Activated T-cell treated with anti-CD3 and anti-CD28 coated beads, Interleukin-2, amount 50 U/mL, for 72 hours (primary cell): ENCODE measurements around the gene KIAA1328. TPM values are rescaled to one million over a fixed set of nuclear protein-coding genes. Genes with fewer than 3 reads are reported as not detected.

ENCODE experiments used
- ATAC-seq, 2 donors: fragments of 150-1000 bp; cut with Tn5 transposase; replicated peaks in 1 of 2; 2 replicates each; pipeline ENCODE4 v1.10.0; 2021; ENCODE audit warnings: moderate library complexity in 2 of 2, mild to moderate bottlenecking in 1 of 2
- DNase-seq, 2 donors: peaks; one replicate each; pipeline ENCODE4 v3.0.0; 2021 to 2022; ENCODE audit warnings: mixed read lengths in 1 of 2
- H3K27ac Mint-ChIP-seq: one replicate; pipeline ENCODE4 v1.8.0; 2022; ENCODE audit warnings: mild to moderate bottlenecking, moderate library complexity, mixed read lengths
- H3K27me3 Mint-ChIP-seq: one replicate; pipeline ENCODE4 v1.8.0; 2022; ENCODE audit warnings: low read depth, mixed read lengths
- H3K36me3 Mint-ChIP-seq, 2 donors: one replicate each; pipeline ENCODE4 v1.8.0; 2022; ENCODE audit warnings: mixed read lengths in 2 of 2, mild to moderate bottlenecking in 1 of 2; ENCODE audit not compliant: insufficient read depth in 2 of 2
- H3K4me1 Mint-ChIP-seq: one replicate; pipeline ENCODE4 v1.8.0; 2022; ENCODE audit warnings: low read depth, mixed read lengths
- H3K4me3 Mint-ChIP-seq, 2 donors: one replicate each; pipeline ENCODE4 v1.8.0; 2022; ENCODE audit warnings: mild to moderate bottlenecking in 2 of 2, mixed read lengths in 2 of 2, moderate library complexity in 2 of 2
- H3K9me3 Mint-ChIP-seq, 2 donors: one replicate each; pipeline ENCODE4 v1.8.0; 2022; ENCODE audit warnings: mixed read lengths in 2 of 2
- total RNA-seq, 2 donors: library from RNA; stranded (reverse); gene quantifications; one replicate each; pipeline ENCODE4 v1.2.3, GENCODE V29; 2022

Gene KIAA1328
- total RNA-seq, 2 donors from 2014 or later, result 7.8 to 9.4 TPM

DNA sequence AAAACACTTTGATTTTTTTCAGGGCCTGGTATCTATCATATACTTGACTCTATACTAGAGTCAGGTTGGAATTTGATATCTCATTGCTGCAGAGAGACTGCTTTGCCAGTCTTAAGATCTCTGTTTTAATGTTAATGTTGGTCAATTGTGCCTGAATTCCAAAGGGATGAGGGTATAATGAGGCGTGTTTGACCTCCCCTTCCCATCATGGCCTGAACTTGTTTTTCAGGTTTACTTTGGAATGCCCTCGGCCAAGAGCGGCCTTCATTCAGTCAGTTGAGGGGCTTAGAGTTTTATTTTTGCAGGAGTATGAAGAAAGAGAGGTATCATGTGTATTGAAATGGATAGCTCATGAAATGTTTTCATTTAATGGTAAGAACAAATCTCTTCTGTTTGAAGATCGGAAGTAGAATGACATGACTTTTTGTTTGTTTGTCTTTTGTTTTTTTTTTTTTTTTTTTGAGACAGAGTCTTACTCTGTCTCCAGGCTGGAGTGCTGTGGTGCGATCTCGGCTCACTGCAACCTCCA is 119.0 kb downstream of the KIAA1328 start:
- no peak overlapping the region for H3K27ac Mint-ChIP-seq
- no peak for ATAC-seq
- H3K4me1 Mint-ChIP-seq, result no peaks in the 10 kb centered on the region
- DNase-seq, result no peak
- H3K36me3 Mint-ChIP-seq, result no peaks in the 10 kb centered on the region
- peaks cover 0 to 1% of the 10 kb centered on the region in 2 donors for H3K9me3 Mint-ChIP-seq
- no peaks in the 10 kb centered on the region for H3K27me3 Mint-ChIP-seq
- no peak overlapping the region for H3K4me3 Mint-ChIP-seq

DNA sequence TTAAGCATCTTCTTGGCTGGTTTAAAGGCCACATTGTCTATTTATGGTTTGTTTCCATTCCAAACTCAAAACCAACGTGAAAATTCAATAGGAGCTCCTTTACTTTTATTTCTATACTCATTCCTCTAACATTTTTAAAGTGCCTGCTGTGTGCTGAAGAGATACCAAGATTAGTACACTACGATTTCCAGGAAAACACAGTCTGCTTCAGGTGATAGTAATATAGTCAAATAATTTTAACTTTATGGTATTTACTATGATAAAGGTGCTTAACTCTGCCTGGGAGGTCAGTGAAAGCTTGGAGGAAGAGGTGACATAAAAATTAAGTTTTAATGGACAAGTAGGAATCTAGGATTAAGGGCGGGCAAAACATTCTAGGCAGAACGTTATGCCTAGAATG is 121.4 kb downstream of the KIAA1328 start:
- no peaks in the 10 kb centered on the region for H3K27me3 Mint-ChIP-seq
- H3K27ac Mint-ChIP-seq, result no peak overlapping the region
- H3K4me1 Mint-ChIP-seq, result no peaks in the 10 kb centered on the region
- DNase-seq (no peak), ATAC-seq (no peak)
- no peaks in the 10 kb centered on the region for H3K36me3 Mint-ChIP-seq
- H3K4me3 Mint-ChIP-seq, result no peak overlapping the region
- peaks cover 0 to 1% of the 10 kb centered on the region in 2 donors for H3K9me3 Mint-ChIP-seq

DNA sequence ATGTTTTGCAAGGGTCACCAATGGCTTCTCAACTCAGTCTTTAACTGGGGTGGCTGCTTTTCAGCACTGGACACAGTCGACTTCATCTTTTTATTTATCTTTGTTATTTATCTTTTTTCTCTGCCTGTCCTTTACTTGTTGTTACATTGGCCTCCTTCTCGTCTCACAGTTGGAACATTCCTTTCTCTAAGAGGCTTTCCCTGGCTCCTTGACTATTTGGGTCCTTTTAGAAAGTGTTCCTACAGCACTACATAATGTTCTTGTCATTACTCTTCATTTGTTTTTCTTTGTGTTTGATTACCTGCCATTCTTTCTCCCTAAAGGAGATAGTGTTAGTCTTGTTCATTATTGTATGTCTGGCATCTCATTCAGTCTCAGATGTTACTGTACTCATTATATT is 122.0 kb downstream of the KIAA1328 start:
- Mint-ChIP-seq H3K9me3 (peaks cover 0 to 1% of the 10 kb centered on the region in 2 donors), H3K27ac (no peak overlapping the region), H3K4me1 (no peaks in the 10 kb centered on the region), H3K27me3 (no peaks in the 10 kb centered on the region), H3K36me3 (no peaks in the 10 kb centered on the region), H3K4me3 (no peak overlapping the region)
- ATAC-seq (no peak), DNase-seq (no peak)

DNA sequence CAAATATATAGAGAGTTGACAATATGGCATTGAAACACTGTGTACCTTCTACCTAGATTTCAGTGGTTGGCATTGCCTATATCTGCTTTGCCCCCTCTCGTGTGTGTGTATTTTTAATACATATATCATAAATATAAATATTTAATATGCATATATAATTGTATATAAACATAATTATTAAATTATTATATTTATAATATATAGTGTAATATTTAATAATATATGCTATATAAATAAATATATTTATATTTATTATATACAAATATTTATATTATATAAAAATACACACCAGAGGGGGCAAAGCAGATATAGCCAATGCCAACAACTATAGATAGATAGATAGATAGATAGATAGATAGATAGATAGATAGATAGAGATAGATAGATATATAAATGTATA is 124.1 kb downstream of the KIAA1328 start:
- H3K27ac Mint-ChIP-seq, result no peak overlapping the region
- ATAC-seq (no peak), DNase-seq (no peak)
- no peaks in the 10 kb centered on the region for H3K4me1 Mint-ChIP-seq
- no peaks in the 10 kb centered on the region for H3K27me3 Mint-ChIP-seq
- H3K9me3 Mint-ChIP-seq, result peaks cover 0 to 4% of the 10 kb centered on the region in 2 donors
- no peak overlapping the region for H3K4me3 Mint-ChIP-seq
- H3K36me3 Mint-ChIP-seq, result peaks cover 2 to 8% of the 10 kb centered on the region in 2 donors

DNA sequence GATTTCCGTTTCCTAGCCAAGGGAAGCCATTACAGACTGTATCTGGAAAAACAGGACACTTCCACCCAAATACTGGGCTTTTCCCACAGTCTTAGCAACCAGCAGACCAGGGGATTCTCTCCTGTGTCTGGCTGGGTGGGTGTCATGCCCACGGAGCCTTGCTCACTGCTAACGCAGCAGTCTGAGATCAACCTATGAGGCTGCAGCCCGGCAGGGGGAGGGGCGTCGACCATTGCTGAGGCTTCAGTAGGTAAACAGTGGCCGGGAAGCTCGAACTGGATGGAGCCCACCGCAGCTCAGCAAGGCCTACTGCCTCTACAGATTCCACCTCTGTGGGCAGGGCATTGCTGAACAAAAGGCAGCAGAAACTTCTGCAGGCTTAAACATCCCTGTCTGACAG is 131.1 kb downstream of the KIAA1328 start:
- no peak for DNase-seq
- H3K27me3 Mint-ChIP-seq, result no peaks in the 10 kb centered on the region
- peaks cover 5 to 25% of the 10 kb centered on the region in 2 donors for H3K36me3 Mint-ChIP-seq
- no peaks in the 10 kb centered on the region for H3K4me1 Mint-ChIP-seq
- no peak overlapping the region for H3K27ac Mint-ChIP-seq
- H3K4me3 Mint-ChIP-seq, result no peak overlapping the region
- peaks cover 7 to 9% of the 10 kb centered on the region in 2 donors for H3K9me3 Mint-ChIP-seq
- no peak for ATAC-seq

DNA sequence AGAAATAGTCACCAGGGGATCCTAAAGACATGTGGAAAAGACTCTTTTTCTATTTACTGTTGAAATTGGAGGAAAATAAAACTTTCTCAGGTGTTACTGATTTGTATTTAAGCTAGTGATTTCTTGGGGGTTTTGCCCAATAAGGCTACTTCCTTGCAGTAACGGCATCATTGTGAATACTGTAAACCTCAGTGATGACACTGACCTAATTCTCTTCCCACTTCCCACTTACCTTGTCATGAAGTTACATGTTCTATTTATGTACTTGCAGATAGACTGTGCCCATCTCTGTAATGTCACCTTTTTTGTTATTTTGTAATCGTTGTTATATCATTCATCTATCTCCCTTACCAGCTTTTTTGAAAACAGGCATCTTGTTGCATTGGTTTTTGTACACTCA is 134.5 kb downstream of the KIAA1328 start:
- H3K36me3 Mint-ChIP-seq, result peaks cover 9 to 27% of the 10 kb centered on the region in 2 donors
- ATAC-seq, result no peak
- H3K4me1 Mint-ChIP-seq, result no peaks in the 10 kb centered on the region
- H3K9me3 Mint-ChIP-seq, result peaks cover 9 to 13% of the 10 kb centered on the region in 2 donors
- DNase-seq, result no peak
- no peaks in the 10 kb centered on the region for H3K27me3 Mint-ChIP-seq
- no peak overlapping the region for H3K4me3 Mint-ChIP-seq
- H3K27ac Mint-ChIP-seq, result no peak overlapping the region

DNA sequence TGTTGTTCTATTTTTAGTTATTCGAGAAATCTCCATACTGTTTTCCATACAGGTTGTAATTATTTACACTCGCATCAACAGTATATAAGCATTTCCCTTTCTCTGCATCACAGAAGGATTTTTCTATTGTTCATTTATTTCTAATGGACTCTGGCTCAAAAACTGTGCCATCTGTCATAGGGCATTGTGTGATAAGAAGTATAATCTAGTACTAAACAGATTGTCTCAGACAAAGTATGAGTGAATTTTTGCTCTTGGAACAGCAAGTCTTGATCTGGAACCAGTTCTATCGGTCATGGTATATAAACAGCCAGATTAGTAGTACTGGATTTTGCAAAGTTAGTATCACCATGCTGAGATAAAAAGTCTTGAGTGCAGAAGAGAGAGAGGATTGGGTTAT is 145.8 kb downstream of the KIAA1328 start:
- Mint-ChIP-seq H3K27me3 (no peaks in the 10 kb centered on the region), H3K4me1 (no peaks in the 10 kb centered on the region), H3K27ac (no peak overlapping the region), H3K9me3 (peaks cover 3 to 6% of the 10 kb centered on the region in 2 donors), H3K36me3 (peaks cover 0 to 12% of the 10 kb centered on the region in 2 donors), H3K4me3 (no peak overlapping the region)
- DNase-seq, result no peak
- no peak for ATAC-seq

DNA sequence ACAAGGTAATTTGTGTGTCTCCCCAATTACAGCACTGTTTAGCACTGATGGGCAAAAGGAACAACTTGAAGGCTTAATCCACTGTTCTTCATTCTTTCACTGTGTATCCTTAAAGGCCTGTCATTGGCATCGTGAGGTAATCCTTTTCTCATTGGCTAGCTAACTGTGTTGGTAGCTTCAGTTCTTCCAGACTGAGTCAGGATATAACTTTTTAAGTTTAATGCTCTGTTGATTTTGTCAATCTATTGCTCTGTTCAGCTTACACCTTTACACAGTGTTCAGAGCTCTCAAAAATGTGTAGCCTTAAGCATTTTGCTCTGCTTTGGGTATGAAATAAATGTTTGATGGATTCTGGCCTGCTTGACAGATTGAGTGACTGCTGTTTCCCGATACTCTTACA is 148.2 kb downstream of the KIAA1328 start:
- Mint-ChIP-seq H3K27me3 (no peaks in the 10 kb centered on the region), H3K27ac (no peak overlapping the region), H3K4me3 (no peak overlapping the region), H3K9me3 (peaks cover 4% of the 10 kb centered on the region in 2 donors), H3K36me3 (peaks cover 2 to 8% of the 10 kb centered on the region in 2 donors), H3K4me1 (no peaks in the 10 kb centered on the region)
- ATAC-seq (no peak), DNase-seq (no peak)

DNA sequence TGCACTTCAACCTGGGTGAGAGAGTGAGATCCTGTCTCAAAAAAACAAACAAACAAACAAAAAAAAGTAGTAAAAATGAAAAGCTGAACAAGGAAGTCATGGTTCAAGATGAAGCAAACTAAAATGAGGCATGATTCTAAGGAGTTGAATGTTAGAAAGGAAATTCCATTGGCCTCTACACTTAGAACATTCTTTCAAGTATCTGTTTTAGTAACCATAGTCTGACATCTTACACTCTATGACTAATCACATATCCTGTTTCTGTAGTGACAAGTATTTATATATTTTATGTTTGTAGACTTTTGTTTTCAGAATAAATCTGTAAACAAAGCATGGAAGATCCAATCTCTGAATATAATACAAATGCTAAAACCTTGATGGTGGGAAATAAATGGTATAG is 164.1 kb downstream of the KIAA1328 start:
- no peaks in the 10 kb centered on the region for H3K27me3 Mint-ChIP-seq
- peaks cover 5% of the 10 kb centered on the region for H3K4me1 Mint-ChIP-seq
- DNase-seq, result no peak
- peaks cover 2 to 4% of the 10 kb centered on the region in 2 donors for H3K9me3 Mint-ChIP-seq
- no peak overlapping the region for H3K4me3 Mint-ChIP-seq
- peaks cover 5 to 19% of the 10 kb centered on the region in 2 donors for H3K36me3 Mint-ChIP-seq
- peak; percentile 54 to 60 for ATAC-seq
- H3K27ac Mint-ChIP-seq, result peak overlapping the region; percentile 63

DNA sequence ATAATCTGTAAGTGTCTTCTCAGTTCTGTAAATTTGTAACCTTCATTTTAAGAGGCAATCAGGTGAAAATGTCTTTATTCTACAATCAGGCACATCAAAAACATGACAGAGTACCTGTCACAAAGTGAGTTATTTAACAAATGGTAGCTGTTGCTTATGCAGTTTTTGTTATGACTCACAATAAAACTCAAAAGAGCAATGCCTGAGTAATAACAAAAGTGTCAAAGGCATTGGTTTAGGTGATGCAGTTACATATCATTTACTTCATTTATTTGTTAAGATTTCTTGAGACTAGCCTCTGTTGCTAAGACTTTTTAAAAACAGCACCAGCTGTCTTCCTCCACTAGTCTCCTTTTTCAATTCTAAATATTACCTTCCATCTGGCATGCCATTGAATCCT is 177.8 kb downstream of the KIAA1328 start:
- H3K4me1 Mint-ChIP-seq, result peaks cover 12% of the 10 kb centered on the region
- peak overlapping the region; percentile 76 for H3K27ac Mint-ChIP-seq
- no peak overlapping the region for H3K4me3 Mint-ChIP-seq
- H3K27me3 Mint-ChIP-seq, result no peaks in the 10 kb centered on the region
- peaks cover 0 to 4% of the 10 kb centered on the region in 2 donors for H3K36me3 Mint-ChIP-seq
- peak; percentile 75 to 95 for ATAC-seq
- peaks cover 2 to 8% of the 10 kb centered on the region in 2 donors for H3K9me3 Mint-ChIP-seq
- DNase-seq, result no peak

DNA sequence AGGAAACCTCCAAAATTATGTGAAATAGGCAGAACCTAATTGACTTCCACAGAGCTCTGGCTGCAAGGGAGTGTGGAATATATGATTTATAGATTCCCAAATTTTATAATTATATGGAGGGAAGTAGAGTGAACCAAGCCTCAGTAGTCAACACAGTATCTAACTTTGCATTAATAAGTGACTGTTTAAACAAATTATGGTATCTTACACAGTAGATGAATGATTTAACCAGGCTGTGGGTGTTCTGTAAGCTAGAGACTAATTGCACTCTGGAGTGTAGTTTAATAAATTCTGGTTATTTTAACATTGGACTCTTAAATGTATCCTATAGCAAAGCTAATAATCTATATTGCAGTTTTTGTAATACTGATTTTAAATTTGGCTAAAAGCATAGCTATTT is 183.5 kb downstream of the KIAA1328 start:
- no peak overlapping the region for H3K4me3 Mint-ChIP-seq
- H3K27me3 Mint-ChIP-seq, result no peaks in the 10 kb centered on the region
- peaks cover 11 to 20% of the 10 kb centered on the region in 2 donors for H3K36me3 Mint-ChIP-seq
- H3K4me1 Mint-ChIP-seq, result peaks cover under 1% of the 10 kb centered on the region
- peaks cover 14 to 20% of the 10 kb centered on the region in 2 donors for H3K9me3 Mint-ChIP-seq
- H3K27ac Mint-ChIP-seq, result no peak overlapping the region
- ATAC-seq (no peak), DNase-seq (no peak)

DNA sequence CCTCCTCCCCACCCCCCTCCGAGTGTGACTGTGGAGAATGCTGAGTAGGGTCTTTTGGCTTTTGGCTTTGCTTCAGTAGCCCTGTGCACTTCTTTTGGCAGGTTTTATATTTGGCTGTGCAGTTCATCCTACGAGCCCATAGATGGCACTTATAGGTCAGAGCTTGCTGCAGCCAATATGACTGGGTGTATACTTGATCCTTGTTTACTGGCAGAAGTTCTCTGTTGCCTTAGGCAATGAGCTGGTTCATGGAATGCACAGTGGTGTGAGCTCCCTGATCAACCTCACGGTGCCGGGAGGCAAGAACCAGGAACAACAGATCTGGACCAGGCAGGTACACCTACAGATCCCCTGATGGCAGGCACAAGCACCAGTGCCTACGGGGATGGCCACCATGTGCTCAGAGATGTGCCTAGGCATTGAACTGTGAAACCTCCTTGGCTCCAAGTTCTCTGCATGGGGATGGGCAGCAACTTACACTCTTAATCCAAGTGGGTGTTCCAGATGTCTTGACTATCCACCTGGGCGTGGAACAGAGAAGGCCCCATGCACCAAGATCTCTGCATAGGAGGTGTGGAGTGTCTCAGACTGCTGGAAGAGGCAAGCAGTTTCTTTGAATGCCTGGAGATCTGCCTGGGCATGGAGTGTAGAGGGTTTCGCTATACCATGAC is 190.4 kb downstream of the KIAA1328 start:
- H3K36me3 Mint-ChIP-seq, result peaks cover 18 to 23% of the 10 kb centered on the region in 2 donors
- no peak overlapping the region for H3K4me3 Mint-ChIP-seq
- H3K4me1 Mint-ChIP-seq, result no peaks in the 10 kb centered on the region
- peaks cover 19 to 22% of the 10 kb centered on the region in 2 donors for H3K9me3 Mint-ChIP-seq
- DNase-seq (no peak), ATAC-seq (no peak)
- H3K27ac Mint-ChIP-seq, result no peak overlapping the region
- no peaks in the 10 kb centered on the region for H3K27me3 Mint-ChIP-seq

DNA sequence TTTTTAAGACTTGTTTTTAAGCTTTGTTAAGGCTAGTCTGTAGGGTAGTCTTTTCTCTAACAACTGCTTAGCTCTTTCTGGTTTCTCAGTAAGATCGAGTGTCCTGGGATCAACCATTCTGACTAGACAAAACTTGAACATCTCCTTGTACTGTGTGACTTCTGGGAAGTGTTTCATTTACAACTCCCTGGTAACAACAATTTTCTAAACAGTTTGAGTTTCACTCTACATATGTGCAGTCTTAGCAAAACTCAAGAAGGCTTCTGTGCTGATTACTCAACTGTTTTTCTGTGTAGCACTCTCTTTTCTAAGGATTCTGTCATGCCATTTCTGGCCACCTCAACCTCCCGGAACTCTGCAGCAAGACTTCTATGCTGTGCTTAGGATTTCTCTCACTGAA is 204.5 kb downstream of the KIAA1328 start:
- Mint-ChIP-seq H3K27ac (no peak overlapping the region), H3K27me3 (no peaks in the 10 kb centered on the region), H3K9me3 (peaks cover 6 to 15% of the 10 kb centered on the region in 2 donors), H3K4me1 (no peaks in the 10 kb centered on the region), H3K4me3 (no peak overlapping the region), H3K36me3 (peaks cover 7 to 20% of the 10 kb centered on the region in 2 donors)
- DNase-seq (no peak), ATAC-seq (no peak)

DNA sequence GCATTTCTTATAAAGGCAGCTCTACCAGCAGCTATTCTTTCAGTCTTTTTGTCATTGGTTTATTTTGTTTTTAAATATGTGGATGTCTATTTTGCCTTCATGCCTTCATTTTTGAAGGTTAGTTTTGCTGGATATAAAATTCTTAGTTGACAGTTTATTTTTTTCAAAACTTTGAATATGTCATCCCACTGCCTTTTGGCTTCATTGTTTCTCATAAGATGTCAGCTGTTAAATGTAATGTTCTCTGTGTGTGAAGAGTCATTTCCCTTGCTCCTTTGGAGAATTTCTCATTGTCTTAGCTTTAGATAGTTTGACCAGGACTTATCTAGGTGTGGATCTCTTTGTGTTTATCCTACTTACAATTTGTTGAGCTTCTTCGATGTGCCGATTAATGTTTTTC is 213.5 kb downstream of the KIAA1328 start:
- H3K27ac Mint-ChIP-seq, result no peak overlapping the region
- DNase-seq (no peak), ATAC-seq (no peak)
- peaks cover 16 to 19% of the 10 kb centered on the region in 2 donors for H3K9me3 Mint-ChIP-seq
- H3K4me1 Mint-ChIP-seq, result no peaks in the 10 kb centered on the region
- H3K27me3 Mint-ChIP-seq, result no peaks in the 10 kb centered on the region
- peaks cover 20 to 31% of the 10 kb centered on the region in 2 donors for H3K36me3 Mint-ChIP-seq
- H3K4me3 Mint-ChIP-seq, result no peak overlapping the region
